KMS-11 (cell line): Measurements from ENCODE around the gene KIF9.

Source experiments
- H2AFZ ChIP-seq: fragments of 200-600 bp; sonication (generic); 2 replicates; pipeline ENCODE4 v1.6.1; 2016; ENCODE audit warnings: antibody characterized with exemption, mixed run types, low read depth
- H3K27ac ChIP-seq: fragments of 200-600 bp; sonication (generic); 2 replicates; pipeline ENCODE4 v1.6.1; 2016; ENCODE audit warnings: mild to moderate bottlenecking, mixed run types
- H3K27me3 ChIP-seq: fragments of 200-600 bp; sonication (generic); 2 replicates; pipeline ENCODE4 v1.6.1; 2017; ENCODE audit warnings: mild to moderate bottlenecking, low read depth, mixed run types, moderate library complexity; ENCODE audit not compliant: insufficient read depth
- H3K36me3 ChIP-seq: fragments of 200-600 bp; sonication (generic); 2 replicates; pipeline ENCODE4 v1.6.1; 2017; ENCODE audit warnings: mild to moderate bottlenecking, mixed run types; ENCODE audit not compliant: insufficient read depth
- H3K4me1 ChIP-seq: fragments of 200-600 bp; sonication (generic); 2 replicates; pipeline ENCODE4 v1.6.1; 2016; ENCODE audit warnings: mild to moderate bottlenecking, low read depth, mixed run types; ENCODE audit not compliant: poor library complexity, severe bottlenecking
- H3K4me2 ChIP-seq: fragments of 200-600 bp; sonication (generic); 2 replicates; pipeline ENCODE4 v1.7.0; 2016; ENCODE audit warnings: mild to moderate bottlenecking, mixed run types
- H3K4me3 ChIP-seq: fragments of 200-600 bp; sonication (generic); IDR thresholded peaks from 2 replicates; pipeline ENCODE4 v1.6.1; 2017; ENCODE audit warnings: low read depth, low read length, mixed read lengths; ENCODE audit not compliant: insufficient read depth
- H3K79me2 ChIP-seq: fragments of 200-600 bp; sonication (generic); 2 replicates; pipeline ENCODE4 v1.6.1; 2016; ENCODE audit warnings: low read depth, mixed run types; ENCODE audit not compliant: insufficient read depth
- H3K9ac ChIP-seq: fragments of 200-600 bp; sonication (generic); 2 replicates; pipeline ENCODE4 v1.6.1; 2016; ENCODE audit warnings: mild to moderate bottlenecking, mixed run types
- H4K20me1 ChIP-seq: fragments of 200-600 bp; sonication (generic); 2 replicates; pipeline ENCODE4 v1.6.1; 2016; ENCODE audit warnings: mild to moderate bottlenecking, mixed run types; ENCODE audit not compliant: insufficient read depth
- CTCF ChIP-seq: fragments of 200-600 bp; sonication (generic); conservative IDR thresholded peaks from 2 replicates; pipeline ENCODE4 v1.6.1; 2017; ENCODE audit warnings: low read depth, mild to moderate bottlenecking, antibody characterized with exemption, low read length, moderate library complexity, mixed read lengths

The KIF9 gene

GRCh38 chr3:47282424-47283192, at the start of gene KIF9, which contains the start of gene KLHL18:
KIF9 (minus strand) TSS chr3:47282799; CDS start chr3:47277374, 5,425 bp downstream.
KLHL18 (plus strand) TSS chr3:47282944; CDS start chr3:47282966, 22 bp downstream.
- H3K4me3 ChIP-seq: no peak within 1 kb of the TSS
- peak within 1 kb of the TSS; percentile 61 for H3K4me2 ChIP-seq
- H2AFZ ChIP-seq: peak within 1 kb of the TSS; percentile 66
- peaks cover 5% of the 10 kb centered on the region for H3K4me1 ChIP-seq
- H3K36me3 ChIP-seq: no peaks in the 10 kb centered on the region
- peaks cover 25% of the 10 kb centered on the region for H3K79me2 ChIP-seq
- no peaks in the 10 kb centered on the region for H3K27me3 ChIP-seq
- peak within 1 kb of the TSS; percentile 84 for H3K9ac ChIP-seq
- peak within 1 kb of the TSS; percentile 91 for H3K27ac ChIP-seq
- TF ChIP-seq CTCF: no peak
- H4K20me1 ChIP-seq: no peaks in the 10 kb centered on the region

- no peak overlapping the region for H2AFZ ChIP-seq
- H3K4me2 ChIP-seq: no peak overlapping the region
- H3K36me3 ChIP-seq: no peaks in the 10 kb centered on the region
- no peak overlapping the region for H3K4me3 ChIP-seq
- peak; percentile 66 for TF ChIP-seq CTCF
- no peaks in the 10 kb centered on the region for H3K27me3 ChIP-seq
- no peak overlapping the region for H3K27ac ChIP-seq
- no peaks in the 10 kb centered on the region for H3K79me2 ChIP-seq
- no peaks in the 10 kb centered on the region for H4K20me1 ChIP-seq
- H3K9ac ChIP-seq: no peak overlapping the region
- H3K4me1 ChIP-seq: no peaks in the 10 kb centered on the region
Observed at GRCh38 chr3:47324278-47324865, 41.8 kb upstream of the KIF9 start.

GRCh38 chr3:47323431-47324277, 41.1 kb upstream of the KIF9 start:
- Histone ChIP-seq H4K20me1 (no peaks in the 10 kb centered on the region), H3K4me3 (no peak overlapping the region), H3K27me3 (no peaks in the 10 kb centered on the region), H3K79me2 (no peaks in the 10 kb centered on the region), H3K27ac (no peak overlapping the region), H3K4me2 (no peak overlapping the region), H3K9ac (no peak overlapping the region), H2AFZ (no peak overlapping the region), H3K4me1 (no peaks in the 10 kb centered on the region), H3K36me3 (no peaks in the 10 kb centered on the region)
- no peak for TF ChIP-seq CTCF

GRCh38 chr3:47319956-47320355, 37.4 kb upstream of the KIF9 start:
- no peaks in the 10 kb centered on the region for H3K36me3 ChIP-seq
- H3K27me3 ChIP-seq: no peaks in the 10 kb centered on the region
- H2AFZ ChIP-seq: no peak overlapping the region
- no peaks in the 10 kb centered on the region for H3K4me1 ChIP-seq
- no peaks in the 10 kb centered on the region for H3K79me2 ChIP-seq
- no peak overlapping the region for H3K4me2 ChIP-seq
- H3K9ac ChIP-seq: no peak overlapping the region
- H3K4me3 ChIP-seq: no peak overlapping the region
- no peak overlapping the region for H3K27ac ChIP-seq
- H4K20me1 ChIP-seq: no peaks in the 10 kb centered on the region
- no peak for TF ChIP-seq CTCF
